NCI-H82 treated with DMSO at 0.1 percent for 48 hours (cell line): Measurements from ENCODE around the gene TMEM151B.

Source experiments
- DNase-seq: peaks from one replicate; lab custom pipeline; 2025; ENCODE audit not compliant: unreplicated experiment; lab: John Stamatoyannopoulos, UW

TMEM151B gene

GRCh38 chr6:44278774-44279697 lies 8.8 kb downstream of the TMEM151B start:
- DNase-seq = no peak

GRCh38 chr6:44284121-44284520 lies 13.9 kb downstream of the TMEM151B start:
- no peak for DNase-seq

- DNase-seq = no peak
Measured at GRCh38 chr6:44284867-44285266, 14.6 kb downstream of the TMEM151B start.

- no peak for DNase-seq
Measured at GRCh38 chr6:44285552-44286284, 15.5 kb downstream of the TMEM151B start.

GRCh38 chr6:44286285-44286565 lies 16.0 kb downstream of the TMEM151B start:
- DNase-seq = no peak

- no peak for DNase-seq
Measured at GRCh38 chr6:44286747-44287146, 16.5 kb downstream of the TMEM151B start.

GRCh38 chr6:44289726-44290260 lies 19.5 kb downstream of the TMEM151B start:
- DNase-seq = no peak

GRCh38 chr6:44291841-44292240 lies 21.6 kb downstream of the TMEM151B start:
- DNase-seq = no peak

- no peak for DNase-seq
Measured at GRCh38 chr6:44292661-44293365, 22.6 kb downstream of the TMEM151B start.

GRCh38 chr6:44294832-44295791 lies 24.9 kb downstream of the TMEM151B start:
- DNase-seq = no peak

- no peak for DNase-seq
Measured at GRCh38 chr6:44297063-44298038, 27.1 kb downstream of the TMEM151B start.

GRCh38 chr6:44298055-44298803 lies 28.0 kb downstream of the TMEM151B start:
- DNase-seq = no peak

- no peak for DNase-seq
Measured at GRCh38 chr6:44298864-44299263, 28.6 kb downstream of the TMEM151B start.

- no peak for DNase-seq
Measured at GRCh38 chr6:44300292-44300823, 30.1 kb downstream of the TMEM151B start.

- DNase-seq = no peak
Measured at GRCh38 chr6:44301106-44301505, 30.9 kb downstream of the TMEM151B start.

- DNase-seq = no peak
Measured at GRCh38 chr6:44301782-44302564, 31.7 kb downstream of the TMEM151B start.

GRCh38 chr6:44302856-44303255 lies 32.6 kb downstream of the TMEM151B start:
- DNase-seq = no peak
